CD4-positive, alpha-beta T cell (primary cell): ENCODE results near the gene MYL6. TPM values are rescaled to one million over a fixed set of nuclear protein-coding genes. Genes with fewer than 3 reads are reported as not detected.

ENCODE experiments used
- ATAC-seq: fragments of 200-7000 bp; cut with Tn5 transposase; one replicate; pipeline ENCODE4 v1.10.0; 2022; ENCODE audit warnings: mild to moderate bottlenecking; ENCODE audit not compliant: poor library complexity
- CTCF ChIA-PET: fragments of 350-600 bp; sonication (Branson Sonifier 250); formaldehyde crosslinking; loops from one replicate; lab custom pipeline; 2021; ENCODE audit warnings: antibody characterized with exemption, inconsistent platforms; lab: Charles Lee
- POLR2A ChIA-PET: fragments of 350-600 bp; sonication (Branson Sonifier 250); formaldehyde crosslinking; loops from one replicate; lab custom pipeline; 2021; ENCODE audit warnings: antibody characterized with exemption, inconsistent platforms; lab: Charles Lee
- DNase-seq, 14 experiments: peaks; one replicate each; pipeline ENCODE4 v3.0.0-alpha.2; 2013 to 2020; ENCODE audit warnings: mixed read lengths in 2 of 14
- H3K27ac ChIP-seq, 2 donors: one replicate each; pipeline versions ENCODE4 v1.5.1 to v1.7.0; 2013; ENCODE audit warnings: low read length in 2 of 2, low read depth in 1 of 2, mild to moderate bottlenecking in 1 of 2
- H3K27me3 ChIP-seq, 2 experiments: 1 replicate in 1 of 2; 2 replicates in 1 of 2; pipeline versions ENCODE4 v1.6.1 to v1.7.0; 2013; ENCODE audit warnings: low read length in 2 of 2, control low read depth in 1 of 2, mild to moderate bottlenecking in 1 of 2, moderate library complexity in 1 of 2; ENCODE audit not compliant: insufficient read depth in 2 of 2, control insufficient read depth in 1 of 2
- H3K36me3 ChIP-seq: one replicate; pipeline ENCODE4 v1.6.1; 2013; ENCODE audit warnings: low read length, control low read depth; ENCODE audit not compliant: insufficient read depth
- H3K4me1 ChIP-seq: one replicate; pipeline ENCODE4 v1.6.1; 2013; ENCODE audit warnings: low read length, control low read depth; ENCODE audit not compliant: insufficient read depth
- H3K4me3 ChIP-seq: one replicate; pipeline ENCODE4 v1.5.1; 2013; ENCODE audit warnings: mild to moderate bottlenecking, low read length, moderate library complexity
- H3K9me3 ChIP-seq, 2 experiments: 1 replicate in 1 of 2; 2 replicates in 1 of 2; pipeline versions ENCODE4 v1.6.1 to v1.7.0; 2013; ENCODE audit warnings: low read length in 2 of 2, mild to moderate bottlenecking in 2 of 2, control low read depth in 1 of 2, moderate library complexity in 1 of 2; ENCODE audit not compliant: control insufficient read depth in 1 of 2, insufficient read depth in 1 of 2
- H3K27ac Mint-ChIP-seq: one replicate; pipeline ENCODE4 v1.8.0; 2020; ENCODE audit warnings: mixed read lengths
- H3K27me3 Mint-ChIP-seq: one replicate; pipeline ENCODE4 v1.8.0; 2021; ENCODE audit warnings: mixed read lengths
- H3K36me3 Mint-ChIP-seq: one replicate; pipeline ENCODE4 v1.8.0; 2021; ENCODE audit warnings: low read depth, mixed read lengths
- H3K4me1 Mint-ChIP-seq: one replicate; pipeline ENCODE4 v1.8.0; 2021; ENCODE audit warnings: low read depth, mixed read lengths
- H3K4me3 Mint-ChIP-seq: one replicate; pipeline ENCODE4 v1.8.0; 2020; ENCODE audit warnings: mild to moderate bottlenecking, mixed read lengths
- H3K9me3 Mint-ChIP-seq: one replicate; pipeline ENCODE4 v1.8.0; 2020; ENCODE audit warnings: mixed read lengths
- intact Hi-C, 2 experiments: fragments of 100-400 bp; cut with DNase I in 1 of 2; cut with micrococcal nuclease in 1 of 2; formaldehyde crosslinking; loops; one replicate each; pipeline versions ENCODE4 v1.15.1 to v1.9.0; 2023 to 2025; cut with DNase I, micrococcal nuclease
- total RNA-seq, 174 experiments: library from RNA in 2 of 174; stranded (reverse) in 2 of 174; gene quantifications; one replicate each; pipeline ENCODE4 v1.2.3 and lab custom pipeline; 2021 to 2026
- TF ChIP-seq, protein P1 (sequence below): fragments of 200-600 bp; IDR thresholded peaks from one replicate; pipeline ENCODE4 v1.8.0; 2022; ENCODE audit warnings: antibody characterized with exemption, mild to moderate bottlenecking

MYL6 gene
- total RNA-seq, 2 experiments from 2014 or later: 670 to 673 TPM

DNA sequence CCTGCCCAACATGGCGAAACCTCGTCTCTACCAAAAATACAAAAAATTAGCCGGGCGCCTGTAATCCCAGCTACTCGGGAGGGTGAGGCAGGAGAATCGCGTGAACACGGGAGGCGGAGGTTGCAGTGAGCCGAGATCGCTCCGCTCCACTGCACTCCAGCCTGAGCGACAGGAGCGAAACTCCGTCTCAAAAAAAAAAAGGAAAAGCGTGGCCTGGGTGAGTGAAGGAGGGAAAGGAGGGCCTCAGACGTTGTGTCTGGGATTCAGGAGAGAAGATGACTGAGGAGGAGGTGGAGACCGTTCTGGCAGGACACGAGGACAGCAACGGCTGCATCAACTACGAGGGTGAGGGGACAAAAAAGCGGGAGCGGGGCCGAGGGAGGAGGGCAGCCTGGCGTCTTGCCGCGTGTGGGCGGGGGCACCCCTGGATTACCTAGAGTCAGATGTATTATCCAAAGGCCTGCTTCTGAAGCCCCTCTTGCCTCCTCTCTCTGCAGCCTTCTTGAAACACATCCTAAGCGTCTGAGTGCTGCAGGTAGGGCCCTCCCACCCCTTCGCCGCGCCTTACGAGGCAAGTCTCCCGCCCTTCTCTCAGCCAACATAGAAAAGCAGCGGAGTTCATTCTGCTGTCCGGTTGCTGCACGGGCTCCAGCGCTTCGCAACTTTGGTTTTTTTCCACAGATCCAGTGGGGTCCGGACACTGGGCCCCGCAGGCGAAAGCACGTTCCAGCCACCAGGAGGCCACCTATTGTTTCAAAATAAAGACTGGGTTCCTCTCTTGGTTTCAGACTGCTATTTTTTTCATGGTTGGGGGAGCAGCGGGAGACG lies 744 bp upstream of the MYL6 start:
- Mint-ChIP-seq H3K4me3 (peak overlapping the region; percentile 96), H3K27ac (peak overlapping the region; percentile 92), H3K4me1 (peaks cover 43% of the 10 kb centered on the region), H3K27me3 (no peaks in the 10 kb centered on the region), H3K9me3 (no peaks in the 10 kb centered on the region), H3K36me3 (peaks cover 41% of the 10 kb centered on the region)
- ATAC-seq (peak; percentile 38), DNase-seq (peak in 13 of 14 experiments; percentile 32 to 83 (median 48))
- H3K27ac ChIP-seq: peak overlapping the region; percentile 60 to 74
- intact Hi-C loops: loop anchor here (1.0 kb wide), 2 partner anchors 29 to 31 kb away; partner anchors contain the start of gene ESYT1 (in 1 of the 2)
- peak overlapping the region; percentile 78 for H3K4me3 ChIP-seq
- POLR2A ChIA-PET: interaction anchor here (0.7 to 6.7 kb wide), 7 partner anchors 14 to 932 kb away, joined by 3 to 89 read pairs (median 4); partner anchors contain the start of genes ESYT1, NAB2 and SMARCC2
- no peaks in the 10 kb centered on the region for H3K27me3 ChIP-seq
- CTCF ChIA-PET: interaction anchor here (1.4 to 2.8 kb wide), 2 partner anchors 31 to 32 kb away, joined by 7 to 10 read pairs (median 8); partner anchors contain the start of gene SMARCC2
- peaks cover 33% of the 10 kb centered on the region for H3K36me3 ChIP-seq
- H3K9me3 ChIP-seq: no peaks in the 10 kb centered on the region
- H3K4me1 ChIP-seq: peaks cover 59% of the 10 kb centered on the region
- TF ChIP-seq, protein P1, sequence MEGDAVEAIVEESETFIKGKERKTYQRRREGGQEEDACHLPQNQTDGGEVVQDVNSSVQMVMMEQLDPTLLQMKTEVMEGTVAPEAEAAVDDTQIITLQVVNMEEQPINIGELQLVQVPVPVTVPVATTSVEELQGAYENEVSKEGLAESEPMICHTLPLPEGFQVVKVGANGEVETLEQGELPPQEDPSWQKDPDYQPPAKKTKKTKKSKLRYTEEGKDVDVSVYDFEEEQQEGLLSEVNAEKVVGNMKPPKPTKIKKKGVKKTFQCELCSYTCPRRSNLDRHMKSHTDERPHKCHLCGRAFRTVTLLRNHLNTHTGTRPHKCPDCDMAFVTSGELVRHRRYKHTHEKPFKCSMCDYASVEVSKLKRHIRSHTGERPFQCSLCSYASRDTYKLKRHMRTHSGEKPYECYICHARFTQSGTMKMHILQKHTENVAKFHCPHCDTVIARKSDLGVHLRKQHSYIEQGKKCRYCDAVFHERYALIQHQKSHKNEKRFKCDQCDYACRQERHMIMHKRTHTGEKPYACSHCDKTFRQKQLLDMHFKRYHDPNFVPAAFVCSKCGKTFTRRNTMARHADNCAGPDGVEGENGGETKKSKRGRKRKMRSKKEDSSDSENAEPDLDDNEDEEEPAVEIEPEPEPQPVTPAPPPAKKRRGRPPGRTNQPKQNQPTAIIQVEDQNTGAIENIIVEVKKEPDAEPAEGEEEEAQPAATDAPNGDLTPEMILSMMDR: peak; percentile 66

GRCh38 chr12:56158926-56159461 lies 835 bp downstream of the MYL6 start:
- Mint-ChIP-seq H3K27me3 (no peaks in the 10 kb centered on the region), H3K36me3 (peaks cover 57% of the 10 kb centered on the region), H3K9me3 (no peaks in the 10 kb centered on the region), H3K27ac (peak overlapping the region; percentile 92), H3K4me3 (peak overlapping the region; percentile 96), H3K4me1 (peaks cover 40% of the 10 kb centered on the region)
- CTCF ChIA-PET: interaction anchor here (0.7 to 5.3 kb wide), 4 partner anchors 29 to 107 kb away, joined by 4 to 42 read pairs (median 6); partner anchors contain the start of genes SMARCC2 and ZC3H10
- no peaks in the 10 kb centered on the region for H3K9me3 ChIP-seq
- H3K36me3 ChIP-seq: peaks cover 49% of the 10 kb centered on the region
- ATAC-seq: no peak
- peak overlapping the region; percentile 78 for H3K4me3 ChIP-seq
- H3K4me1 ChIP-seq: peaks cover 50% of the 10 kb centered on the region
- H3K27ac ChIP-seq: peak overlapping the region; percentile 84 to 92
- POLR2A ChIA-PET: interaction anchor here (0.8 to 6.7 kb wide), 10 partner anchors 11 to 157 kb away, joined by 3 to 89 read pairs (median 4); partner anchors contain the start of genes CNPY2, ESYT1, PA2G4 and RNF41
- intact Hi-C loops: loop anchor here in 1 of 2 experiments (1.0 kb wide), 1 partner anchor 31 kb away; the partner anchor contains the start of gene ESYT1
- H3K27me3 ChIP-seq: no peaks in the 10 kb centered on the region
- DNase-seq: peak in 4 of 14 experiments; percentile 40 to 55 (median 43)
- TF ChIP-seq, protein P1: no peak
